ENCODE results near the gene HMGXB3. TPM values are rescaled to one million over a fixed set of nuclear protein-coding genes. Genes with fewer than 3 reads are reported as not detected.

HMGXB3 gene
- total RNA-seq, 4 donors from 2014 or later: 31.6 to 63.8 (median 37.9) TPM

- ATAC-seq (ENCODE audit: low FRiP score) (no peak), DNase-seq (ENCODE audit: low spot score) (no peak)
- TF ChIP-seq CTCF (IDR thresholded peaks at IDR 0.05): no peak
Measured at GRCh38 chr5:149966946-149967345, 33.6 kb upstream of the HMGXB3 start.

DNA sequence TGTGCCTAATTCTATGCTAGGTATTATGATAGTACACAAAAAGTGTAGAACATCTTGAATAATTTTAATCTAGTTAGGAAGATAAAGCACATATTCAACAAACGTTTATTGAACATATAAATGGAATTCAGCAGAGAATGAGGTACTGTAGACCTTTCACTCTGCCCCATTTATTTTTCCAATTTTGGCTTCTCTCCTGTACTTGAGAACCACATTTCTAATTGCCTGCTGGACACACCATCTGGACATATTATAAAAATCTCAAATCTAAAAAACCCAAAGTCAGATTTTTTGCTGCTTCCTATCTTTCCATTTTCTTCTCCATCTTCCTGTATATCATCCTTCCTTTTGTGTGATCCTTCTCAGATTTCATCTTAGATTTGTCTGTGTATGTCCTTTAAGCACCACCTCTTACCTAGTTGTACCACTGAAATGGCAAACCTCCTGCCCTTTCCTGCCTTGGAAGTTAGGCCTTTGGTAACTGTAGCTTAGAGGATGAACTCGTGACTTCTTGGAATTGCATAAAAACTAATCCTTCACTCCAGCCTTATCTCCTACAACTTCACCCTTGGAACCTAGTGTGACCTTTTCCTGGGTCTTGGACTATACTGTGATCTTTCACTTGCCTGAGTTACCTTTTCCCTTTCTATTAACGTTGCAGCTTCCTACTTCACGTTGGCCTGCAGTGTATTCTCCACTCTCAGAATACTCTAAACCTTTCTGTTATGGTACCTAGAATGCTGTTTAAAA, 31.2 kb upstream of the HMGXB3 start:
- TF ChIP-seq CTCF (IDR thresholded peaks at IDR 0.05): no peak
- ATAC-seq (ENCODE audit: low FRiP score) (no peak), DNase-seq (ENCODE audit: low spot score) (no peak)

DNA sequence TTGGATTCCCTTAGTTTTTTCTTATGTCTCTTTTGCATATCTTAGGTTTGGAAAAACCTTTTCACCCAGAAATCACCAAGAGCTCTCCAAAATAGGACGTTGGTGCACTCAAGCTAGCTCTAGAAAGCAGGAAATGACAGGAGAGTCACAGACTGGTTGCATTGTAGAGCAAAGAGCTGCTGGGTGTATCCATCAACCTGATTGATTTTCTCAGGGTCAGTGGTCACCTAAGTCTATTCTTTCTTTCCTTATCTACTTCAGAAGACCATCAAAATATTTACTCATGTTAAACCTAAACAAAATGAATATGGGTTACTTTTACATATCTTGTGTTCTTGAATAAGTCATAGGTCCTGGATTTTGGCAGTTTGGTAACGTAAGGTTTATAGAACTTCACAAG, 25.1 kb upstream of the HMGXB3 start:
- DNase-seq (ENCODE audit: low spot score) (no peak), ATAC-seq (ENCODE audit: low FRiP score) (no peak)
- TF ChIP-seq CTCF (IDR thresholded peaks at IDR 0.05): no peak

DNA sequence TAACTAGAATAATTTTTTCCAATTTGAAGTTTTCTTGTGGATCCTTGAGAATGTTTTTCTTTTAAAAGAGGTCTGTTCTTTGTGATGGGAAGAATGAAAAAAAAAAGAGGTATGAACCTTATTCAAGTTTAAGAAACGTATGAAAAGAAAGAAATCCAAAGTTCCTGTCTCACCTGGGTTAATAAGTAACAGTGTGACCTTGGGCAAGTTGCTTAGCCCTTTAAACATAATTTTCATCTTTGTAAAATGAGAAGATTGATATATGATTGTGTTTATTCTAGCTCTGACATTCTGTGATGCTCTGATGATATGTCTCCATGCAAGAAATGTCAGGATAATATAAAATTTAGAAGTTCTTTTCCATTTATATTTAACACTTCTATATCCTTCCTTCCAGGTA, 20.6 kb upstream of the HMGXB3 start:
- no peak for TF ChIP-seq CTCF (IDR thresholded peaks at IDR 0.05)
- ATAC-seq (ENCODE audit: low FRiP score) (no peak), DNase-seq (ENCODE audit: low spot score) (no peak)

GRCh38 chr5:149981206-149981605, 19.3 kb upstream of the HMGXB3 start:
- TF ChIP-seq CTCF (IDR thresholded peaks at IDR 0.05): no peak
- DNase-seq (ENCODE audit: low spot score) (no peak), ATAC-seq (ENCODE audit: low FRiP score) (no peak)

GRCh38 chr5:149982505-149982904, 18.0 kb upstream of the HMGXB3 start:
- ATAC-seq (ENCODE audit: low FRiP score) (no peak), DNase-seq (ENCODE audit: low spot score) (no peak)
- TF ChIP-seq CTCF (IDR thresholded peaks at IDR 0.05): no peak

- ATAC-seq (ENCODE audit: low FRiP score) (no peak), DNase-seq (ENCODE audit: low spot score) (no peak)
- TF ChIP-seq CTCF (IDR thresholded peaks at IDR 0.05): no peak
Measured at GRCh38 chr5:149988126-149988525, 12.4 kb upstream of the HMGXB3 start.

Measured in omental fat pad (tissue), 4 donors.